GM19324 (cell line): ENCODE measurements around the gene PIP5K1C.
"Not testable (repeated sequence)": the region's sequence is repeated elsewhere in the genome, so short reads cannot be mapped to it uniquely, and the experiment has no call there.

Experiments used
- ATAC-seq: cut with Tn5 transposase; IDR thresholded peaks from one replicate; pipeline ENCODE4 v1.9.1; 2021; ENCODE audit warnings: mild to moderate bottlenecking, moderate library complexity; ENCODE audit not compliant: unreplicated experiment, low FRiP score

PIP5K1C gene

DNA sequence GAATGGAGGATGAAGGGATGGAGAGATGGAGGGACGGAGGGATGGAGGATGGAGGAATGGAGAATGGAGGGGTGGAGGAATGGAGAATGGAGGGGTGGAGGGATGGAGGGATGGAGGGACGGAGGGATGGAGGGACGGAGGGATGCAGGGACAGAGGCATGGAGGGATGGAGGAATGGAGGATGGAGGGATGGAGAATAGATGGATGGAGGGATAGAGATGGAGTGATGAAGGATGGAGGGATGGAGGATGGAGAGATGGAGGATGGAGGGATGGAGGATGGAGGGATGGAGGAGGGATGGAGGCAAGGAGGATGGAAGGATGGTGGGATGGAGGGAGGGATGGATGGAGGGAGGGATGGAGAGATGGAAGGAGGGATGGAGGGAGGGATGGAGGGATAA is 22.1 kb downstream of the PIP5K1C start:
- ATAC-seq, result no peak

DNA sequence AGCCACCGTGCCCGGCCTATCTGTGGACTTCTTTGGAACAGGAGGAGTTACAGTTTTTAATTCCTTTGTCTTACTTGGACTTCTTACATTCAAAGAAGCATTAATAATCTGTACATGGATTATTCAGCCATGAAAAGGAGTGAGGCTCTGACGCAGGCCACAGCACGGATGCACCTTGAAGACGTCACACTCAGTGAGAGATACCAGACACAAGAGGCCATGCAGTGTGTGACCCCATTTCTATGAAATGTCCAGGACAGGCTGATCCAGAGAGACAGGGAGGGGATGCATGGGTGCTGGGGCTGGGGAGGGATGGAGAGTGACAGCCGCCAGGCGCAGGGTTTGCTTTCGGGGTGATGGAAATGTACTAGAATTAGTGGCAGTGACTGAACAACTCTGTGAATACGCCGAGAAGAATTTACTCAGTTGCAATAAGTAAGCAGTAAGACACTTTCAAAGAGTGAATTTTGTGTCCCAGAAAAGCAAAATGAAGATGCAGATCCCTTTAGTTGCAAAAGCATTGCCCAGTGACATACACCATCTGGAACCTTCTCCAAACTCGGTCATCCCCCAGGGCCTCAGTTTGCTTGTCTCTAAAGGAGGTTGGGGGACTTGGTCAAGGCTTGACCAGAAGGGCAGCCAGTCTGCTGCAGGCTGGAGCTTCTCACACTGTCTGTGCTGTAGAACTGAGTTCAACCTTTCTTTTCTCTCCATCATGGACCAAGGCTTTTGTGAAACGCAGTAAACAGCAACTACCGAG is 25.3 kb downstream of the PIP5K1C start:
- no peak for ATAC-seq

DNA sequence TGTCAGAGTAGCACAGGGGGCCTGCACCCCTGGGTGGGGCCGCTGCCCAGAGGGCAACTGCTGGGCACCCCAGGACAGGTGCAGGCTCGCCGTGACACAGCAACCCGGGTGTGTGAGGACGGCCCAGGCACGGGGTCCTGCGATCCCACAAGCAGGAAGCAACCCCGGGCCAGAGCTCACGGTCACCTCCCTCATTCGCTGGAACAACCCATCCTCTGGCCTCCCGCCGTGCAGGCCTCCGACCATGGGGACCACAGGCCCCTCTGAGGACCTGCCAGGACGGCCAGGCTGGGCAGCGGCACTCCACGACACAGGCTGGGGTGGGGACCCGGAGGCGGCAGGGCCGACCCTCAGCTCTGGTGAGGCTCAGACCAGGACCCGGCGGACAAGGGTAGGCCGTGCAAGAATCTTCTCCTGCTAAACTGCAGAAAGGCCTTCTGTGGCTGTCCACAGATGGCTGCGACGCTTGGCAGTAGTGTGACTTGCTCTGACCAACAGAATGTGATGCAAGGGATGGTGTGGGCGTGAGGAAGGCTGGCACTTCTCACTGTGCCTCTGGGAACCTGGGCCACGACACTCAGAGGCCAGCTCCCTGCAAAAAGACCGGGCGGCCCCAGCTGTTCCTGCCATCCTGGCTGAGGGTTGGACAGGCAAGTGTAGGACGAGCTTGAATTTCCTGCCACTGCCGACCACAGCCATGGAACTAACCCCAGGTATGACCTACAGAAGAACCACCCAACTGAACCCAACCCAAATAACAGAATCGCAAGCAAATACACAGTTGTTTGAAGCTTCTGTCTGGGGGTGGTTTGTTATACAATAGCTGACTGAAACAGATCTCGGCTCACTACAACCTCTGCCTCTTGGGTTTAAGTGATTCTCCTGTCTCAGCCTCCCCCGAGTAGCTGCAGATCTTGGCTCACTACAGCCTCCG is 26.5 kb downstream of the PIP5K1C start:
- ATAC-seq, result no peak

DNA sequence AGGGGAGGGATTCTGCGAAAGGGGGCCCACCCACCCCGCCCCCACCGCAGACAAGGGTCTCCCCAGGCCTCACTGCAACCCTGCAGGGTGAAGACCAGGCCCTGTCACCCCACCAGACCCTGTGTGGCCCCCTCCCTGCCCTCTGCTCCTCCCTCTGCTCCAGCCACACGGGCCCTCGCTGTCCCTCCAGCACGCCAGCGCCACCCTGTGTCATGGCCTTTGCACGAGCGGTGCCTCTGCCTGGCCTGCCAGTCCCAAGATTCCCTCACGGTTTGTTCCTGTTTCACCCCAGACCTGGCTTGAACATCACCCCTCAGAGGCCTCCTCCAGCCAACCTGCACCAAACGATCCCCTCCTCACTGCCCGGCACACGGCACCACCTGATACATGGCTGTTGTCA is 27.3 kb downstream of the PIP5K1C start:
- ATAC-seq, result no peak

DNA sequence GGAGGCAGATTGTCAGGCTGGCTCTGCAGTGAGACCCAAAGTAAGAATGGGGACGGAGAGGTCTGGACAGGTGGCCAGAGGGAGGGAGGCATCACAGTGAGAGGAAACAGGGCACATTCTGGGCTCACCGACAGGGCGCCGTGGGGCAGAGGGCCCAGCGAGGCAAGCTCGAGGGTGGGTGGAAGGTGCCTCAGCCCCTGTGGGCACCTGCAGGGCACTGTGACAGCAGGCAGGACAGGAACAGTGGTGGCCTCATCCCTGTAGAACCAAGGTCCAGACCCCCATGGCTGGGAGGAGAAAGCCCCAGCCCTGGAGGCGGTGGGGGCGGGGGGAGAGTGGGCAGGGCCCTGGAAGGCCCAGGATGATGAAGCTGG is 27.7 kb downstream of the PIP5K1C start:
- ATAC-seq, result no peak

DNA sequence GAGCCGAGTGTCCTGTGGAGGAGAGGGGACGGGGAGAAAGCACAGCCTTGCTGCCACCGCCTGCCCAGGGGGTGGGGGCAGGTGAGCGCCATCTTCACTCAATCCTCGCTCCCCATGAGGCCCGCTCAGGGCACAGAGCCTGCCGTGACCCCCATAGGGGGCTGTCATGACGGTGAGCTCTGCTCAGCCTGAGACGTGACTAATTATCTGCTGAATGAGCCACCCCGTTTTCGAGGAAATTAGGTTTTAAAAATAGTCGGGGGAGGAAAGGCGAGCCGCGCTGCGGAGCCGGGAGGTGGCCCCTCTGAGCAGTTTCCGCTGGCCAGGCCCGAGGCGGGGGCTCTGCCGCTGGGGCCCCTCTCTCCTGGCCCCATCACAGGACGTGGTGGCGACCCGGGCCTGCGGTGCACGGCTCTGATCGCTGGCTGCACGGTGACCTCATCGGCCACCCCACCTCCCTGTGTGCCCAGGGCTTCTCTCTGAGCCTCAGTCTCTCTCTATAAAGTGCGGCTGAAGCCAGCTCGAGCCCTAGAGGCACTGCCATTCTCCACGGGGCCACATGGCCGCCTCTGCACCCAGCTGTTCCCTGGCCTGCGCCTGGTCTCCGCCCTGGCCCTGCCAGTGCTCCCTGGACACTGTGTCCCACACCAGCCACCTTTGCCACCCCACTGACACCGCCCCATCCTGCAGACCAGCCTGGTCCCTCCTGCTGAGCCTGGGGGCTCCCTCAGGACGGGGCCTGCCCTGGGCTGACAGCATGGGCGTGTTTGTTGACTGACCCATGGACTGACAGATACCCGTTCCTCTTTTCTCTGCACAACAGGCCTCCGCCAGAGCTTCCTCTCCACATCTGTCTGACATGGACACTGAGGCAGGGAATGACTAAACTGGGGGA is 28.3 kb downstream of the PIP5K1C start:
- no peak for ATAC-seq

DNA sequence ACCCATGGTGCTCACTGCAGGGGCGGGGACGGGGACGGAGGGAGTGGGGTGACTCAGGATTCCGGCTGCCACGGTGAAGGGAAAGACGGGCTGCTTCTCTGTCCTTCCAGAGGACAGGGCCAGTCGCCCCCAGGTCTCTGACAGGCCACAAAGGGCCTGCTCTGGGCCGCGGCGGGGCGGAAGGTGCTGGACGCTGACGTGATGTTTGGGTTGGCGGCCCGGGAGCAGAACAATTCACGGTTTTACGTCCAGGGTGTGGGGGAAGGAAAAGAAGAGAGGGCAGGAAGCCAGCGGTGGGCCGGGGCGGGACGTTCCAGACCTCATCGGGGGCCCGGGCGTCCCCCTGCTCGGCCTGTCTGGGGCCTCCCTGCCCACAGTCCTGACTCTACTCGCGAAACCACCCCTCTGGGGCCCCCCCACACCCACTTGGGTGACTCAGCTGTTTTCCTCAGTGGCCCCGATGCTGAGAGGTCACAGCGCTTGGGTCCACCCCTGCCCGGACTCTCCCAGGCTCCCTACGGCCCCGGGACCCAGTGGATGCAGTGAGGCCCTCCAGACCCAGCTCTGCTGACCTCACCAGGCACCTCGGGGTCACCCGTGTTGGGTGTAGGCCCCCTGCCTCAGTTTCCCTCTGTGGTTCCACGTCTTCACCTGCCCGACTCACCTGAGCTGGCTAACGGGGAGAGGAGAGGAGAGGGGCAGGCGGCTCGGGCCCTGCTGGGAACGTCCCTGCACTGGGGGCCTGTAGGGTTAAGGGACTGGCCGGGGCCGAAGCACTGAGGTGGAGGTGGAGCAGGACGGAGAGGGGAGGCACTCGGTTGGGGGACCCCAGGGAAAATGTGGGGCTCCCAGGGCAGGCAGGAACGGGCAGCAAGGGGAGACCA is 29.2 kb downstream of the PIP5K1C start:
- ATAC-seq, result no peak

DNA sequence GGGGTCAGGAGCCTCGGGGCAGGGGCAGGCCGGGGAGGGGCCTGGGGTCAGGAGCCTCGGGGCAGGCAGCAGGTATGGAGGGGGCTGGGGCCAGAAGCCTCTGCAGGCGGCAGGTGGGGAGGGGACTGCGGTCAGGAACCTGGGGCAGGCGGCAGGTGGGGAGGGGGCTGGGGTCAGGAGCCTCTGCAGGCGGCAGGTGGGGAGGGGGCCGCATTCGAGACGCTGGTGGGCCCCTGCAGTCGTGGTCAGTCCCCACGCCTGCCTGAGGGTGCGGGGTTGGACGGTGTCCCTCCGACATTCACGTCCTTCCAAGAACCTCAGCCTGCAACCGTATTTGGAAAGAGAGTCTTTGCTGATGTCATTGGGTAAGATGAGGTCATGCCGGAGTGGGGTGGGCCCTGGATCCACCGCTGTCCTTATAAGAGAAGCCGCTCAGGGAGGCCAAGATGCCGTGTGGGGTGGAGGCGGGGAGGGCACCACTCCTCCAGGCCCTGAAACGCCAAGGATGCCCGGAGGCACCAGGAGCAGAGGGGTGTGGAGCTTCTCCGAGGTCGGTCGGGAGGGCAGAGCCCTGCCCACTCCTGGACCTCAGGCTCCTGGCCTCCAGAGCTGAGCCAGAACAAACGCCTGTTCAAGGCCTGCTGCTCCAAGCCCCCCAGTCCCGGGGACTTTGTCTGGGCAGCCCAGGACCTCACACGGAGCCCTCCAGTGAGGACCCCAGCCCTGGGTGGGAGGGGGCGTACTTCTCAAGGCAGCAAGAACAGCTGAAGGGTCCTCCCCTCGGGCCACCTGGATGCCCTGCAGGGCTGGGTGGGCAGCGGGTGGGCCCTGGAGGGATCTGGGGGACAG is 30.1 kb downstream of the PIP5K1C start:
- no peak for ATAC-seq

DNA sequence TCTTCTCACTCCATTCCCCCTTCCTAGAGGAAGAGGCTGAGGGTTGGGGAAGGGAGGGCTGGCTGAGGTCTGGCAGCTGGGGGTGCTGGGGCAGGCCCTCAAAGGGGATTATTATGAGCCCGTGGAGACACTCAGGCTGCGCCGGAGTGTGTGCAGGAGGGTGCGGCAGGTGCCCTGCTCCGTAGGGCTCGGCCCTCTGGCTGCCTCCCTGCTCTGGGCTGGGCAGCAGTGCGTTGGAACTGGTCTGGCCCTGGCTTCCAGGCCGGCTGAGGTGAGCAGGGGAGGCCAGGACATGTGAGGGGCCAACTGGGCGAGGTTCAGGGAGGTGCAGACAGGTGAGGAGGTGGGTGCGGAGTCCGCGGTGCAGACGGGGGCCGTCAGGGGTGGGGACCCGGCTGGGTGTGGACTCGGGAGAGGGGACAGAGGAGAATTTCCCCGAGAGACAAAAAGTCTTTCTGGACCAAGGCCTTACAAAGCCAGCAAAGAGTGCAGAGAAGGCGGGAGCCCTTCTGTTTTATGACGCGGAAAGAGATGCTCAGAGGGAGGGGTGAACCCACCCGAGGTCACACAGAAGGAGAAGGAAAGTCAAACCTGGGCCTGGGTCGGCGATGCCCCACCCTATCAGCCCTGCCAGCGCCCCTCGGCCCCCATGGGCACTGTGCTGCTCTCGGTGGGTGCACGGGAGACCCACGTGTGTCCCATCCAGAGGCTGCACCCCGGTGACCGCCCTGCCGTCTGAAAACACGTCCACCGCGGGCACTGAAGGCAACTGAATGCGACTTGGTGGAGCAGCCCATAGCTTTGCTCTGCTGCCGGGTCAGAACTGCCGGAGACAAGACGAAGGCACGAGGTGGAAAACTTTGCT is 31.0 kb downstream of the PIP5K1C start:
- no peak for ATAC-seq

DNA sequence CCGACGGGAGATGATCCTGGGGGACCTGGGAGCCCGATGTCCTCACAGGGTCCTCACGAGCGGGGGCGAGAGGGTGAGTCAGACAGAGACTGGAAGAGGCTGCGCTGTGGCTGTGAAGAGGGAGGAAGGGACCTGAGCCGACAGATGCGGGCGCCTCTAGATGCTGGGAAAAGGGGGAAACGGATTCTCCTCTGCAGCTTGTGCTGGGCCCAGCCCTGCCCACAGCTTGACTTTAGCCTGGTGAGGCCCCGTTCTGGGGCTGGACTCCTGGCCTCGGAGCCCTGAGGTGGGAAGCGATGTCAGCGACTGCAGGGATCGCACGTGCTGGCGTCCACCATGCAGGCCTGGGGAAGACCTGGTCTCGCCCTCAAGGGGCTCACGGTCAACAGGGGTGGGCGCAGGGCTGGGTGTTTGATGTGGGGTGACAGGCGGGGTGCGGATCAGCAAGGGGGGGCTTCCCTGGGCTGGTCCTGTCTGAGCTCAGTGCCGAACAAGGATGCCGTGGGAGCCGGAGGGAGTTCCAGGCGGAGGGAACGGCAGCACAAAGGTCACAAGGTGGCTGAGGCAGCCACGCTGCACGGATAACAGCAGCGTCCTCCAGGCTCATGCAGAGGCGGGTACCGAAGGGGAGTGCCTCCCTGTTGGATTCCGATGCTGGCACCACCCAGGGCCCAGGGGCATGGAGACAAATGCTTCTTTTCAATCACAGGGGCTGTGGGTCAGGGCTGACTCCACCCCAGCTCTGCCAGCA is 31.8 kb downstream of the PIP5K1C start:
- ATAC-seq, result no peak

DNA sequence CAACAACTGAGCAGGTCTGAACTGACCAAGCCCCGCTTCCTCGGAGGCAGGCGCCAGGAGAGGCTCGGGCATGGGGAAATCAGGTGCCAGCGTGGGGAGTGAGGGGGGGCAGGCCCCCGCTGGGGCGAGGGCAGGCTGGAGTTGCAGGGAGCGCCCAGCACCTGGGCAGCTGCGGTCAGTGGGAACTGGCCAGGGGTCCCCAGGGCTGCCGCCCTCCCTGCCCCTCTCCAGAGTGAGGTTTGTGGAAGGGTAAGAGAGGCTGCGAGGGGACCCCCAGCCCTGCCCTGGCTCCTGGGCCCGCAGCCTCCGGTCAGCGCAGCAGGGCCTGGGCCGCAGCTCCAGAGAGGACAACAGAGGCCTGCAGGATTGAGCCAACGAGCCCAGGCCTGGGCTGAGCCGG is 32.5 kb downstream of the PIP5K1C start:
- ATAC-seq, result no peak

DNA sequence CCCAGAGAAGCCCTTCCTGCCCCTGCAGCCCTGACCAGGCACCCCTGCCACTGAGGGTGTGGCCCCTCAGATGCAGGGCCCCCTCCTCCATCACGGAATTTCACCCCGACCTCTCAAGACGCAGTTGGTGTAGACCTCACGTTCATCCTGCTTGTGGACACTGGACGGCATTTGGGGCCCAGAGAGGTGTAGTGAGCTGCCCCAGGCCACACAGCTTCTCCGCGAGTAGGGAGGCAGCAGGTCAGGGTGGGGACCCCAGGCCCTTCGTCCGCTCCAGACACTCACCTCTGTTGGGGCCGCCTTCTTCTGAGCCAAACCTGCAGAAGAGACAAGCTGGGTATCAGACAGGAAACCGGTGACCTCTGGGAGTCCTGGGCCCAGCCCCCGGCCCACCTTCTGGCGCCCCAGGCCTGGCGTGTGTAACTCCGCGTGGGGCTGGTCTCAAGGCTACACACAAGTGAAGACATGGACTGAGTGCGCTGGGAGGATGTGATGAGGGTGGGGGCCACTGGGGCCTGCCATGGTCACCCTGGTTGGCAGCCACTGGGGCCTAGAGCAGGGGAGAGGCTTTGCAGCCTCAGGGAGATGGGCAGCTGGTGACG is 33.1 kb downstream of the PIP5K1C start:
- ATAC-seq, result no peak

DNA sequence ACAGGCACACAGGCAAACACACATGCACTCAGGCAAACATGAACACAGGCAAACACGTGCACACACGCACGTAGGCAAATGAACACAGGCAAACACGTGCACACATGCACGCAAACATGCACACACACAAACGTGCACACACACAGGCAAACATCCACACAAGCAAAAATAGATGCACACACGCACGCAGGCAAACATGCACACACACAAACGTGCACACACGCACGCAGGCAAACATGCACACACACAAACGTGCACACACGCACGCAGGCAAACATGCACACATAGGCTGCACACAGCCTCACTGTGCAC is 33.8 kb downstream of the PIP5K1C start:
- not testable (repeated sequence) for ATAC-seq

DNA sequence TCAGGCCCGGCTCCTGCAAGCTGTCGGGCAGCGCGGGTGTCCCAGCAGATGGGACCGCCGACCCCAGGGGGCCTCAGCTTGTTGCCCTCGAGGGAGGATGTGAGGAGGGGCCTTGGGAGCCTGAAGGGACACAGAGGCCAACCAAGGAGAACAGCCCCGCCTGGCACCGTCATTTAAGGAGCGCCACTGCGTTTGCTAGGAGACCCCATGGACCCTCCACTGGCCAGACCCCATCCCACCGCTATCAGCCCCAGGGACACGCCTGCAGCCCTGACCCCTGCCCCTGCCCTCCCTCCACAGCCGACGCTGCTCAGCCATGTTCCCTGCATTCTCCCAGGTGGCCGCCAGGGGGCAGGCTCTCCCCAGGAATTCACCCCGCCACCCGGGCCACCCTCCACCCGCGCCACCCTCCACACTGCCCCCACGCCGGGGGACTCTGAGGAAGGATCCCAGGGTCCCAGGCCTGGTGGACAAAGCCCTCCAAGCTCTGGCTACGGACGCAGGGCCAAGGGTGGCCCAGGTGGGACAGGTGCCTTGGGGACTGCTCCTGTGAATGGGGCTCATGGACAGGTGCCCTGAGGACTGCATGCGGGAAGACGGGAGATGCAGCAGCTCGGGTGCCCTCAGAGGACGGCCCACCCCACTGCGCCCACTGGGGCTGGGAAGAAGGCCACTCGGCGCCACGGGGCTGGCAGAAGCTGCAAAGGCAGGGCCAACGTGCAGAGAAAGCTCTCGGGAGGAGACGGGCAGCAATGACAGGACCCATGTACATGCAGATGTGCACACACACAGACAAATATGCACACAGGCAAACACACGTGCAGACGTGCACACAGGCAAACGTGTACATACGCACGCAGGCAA is 34.4 kb downstream of the PIP5K1C start:
- ATAC-seq, result no peak

DNA sequence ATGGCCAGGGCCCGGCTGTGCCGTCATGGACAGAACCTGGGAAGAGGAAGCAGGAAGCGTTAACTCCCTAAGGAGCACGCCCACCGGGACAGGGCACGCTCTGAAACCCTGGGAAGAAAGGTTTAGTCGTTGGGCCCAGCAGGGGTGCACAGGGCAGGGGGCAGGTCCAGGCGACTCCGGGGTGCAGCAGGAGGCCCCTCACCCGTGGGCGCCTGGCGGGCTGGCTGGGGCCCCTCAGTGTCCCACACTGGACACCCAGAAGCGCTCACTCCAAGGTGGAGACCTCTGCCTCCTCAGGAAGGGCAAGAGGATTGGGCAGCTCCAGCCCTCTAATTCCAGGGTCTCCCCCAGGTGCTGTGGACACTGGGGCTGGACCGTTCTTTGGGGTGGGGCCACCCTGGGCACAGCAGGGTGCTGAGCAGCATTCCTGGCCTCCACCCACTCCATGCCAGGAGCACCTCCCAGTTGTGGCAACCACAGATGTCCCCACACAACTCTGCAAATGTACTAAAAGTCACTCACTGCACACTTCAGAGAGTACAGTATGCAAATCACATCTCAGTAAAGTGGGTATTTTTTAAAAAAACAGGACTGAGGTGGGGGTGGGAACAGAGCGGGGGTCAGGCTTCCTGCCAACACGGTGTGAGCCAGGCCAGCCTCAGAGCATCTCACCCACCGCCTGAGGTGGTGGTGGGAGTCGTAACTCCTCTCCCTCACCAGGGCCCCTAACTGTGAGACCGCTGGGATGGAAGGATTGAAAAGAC is 35.2 kb downstream of the PIP5K1C start:
- no peak for ATAC-seq
